ENCODE results near the gene CEP76.
A peak's percentile ranks its signal among the peaks of the same experiment; 100 is the strongest.
"Not testable (repeated sequence)": the region's sequence is repeated elsewhere in the genome, so short reads cannot be mapped to it uniquely, and the experiment has no call there.

The CEP76 gene

DNA sequence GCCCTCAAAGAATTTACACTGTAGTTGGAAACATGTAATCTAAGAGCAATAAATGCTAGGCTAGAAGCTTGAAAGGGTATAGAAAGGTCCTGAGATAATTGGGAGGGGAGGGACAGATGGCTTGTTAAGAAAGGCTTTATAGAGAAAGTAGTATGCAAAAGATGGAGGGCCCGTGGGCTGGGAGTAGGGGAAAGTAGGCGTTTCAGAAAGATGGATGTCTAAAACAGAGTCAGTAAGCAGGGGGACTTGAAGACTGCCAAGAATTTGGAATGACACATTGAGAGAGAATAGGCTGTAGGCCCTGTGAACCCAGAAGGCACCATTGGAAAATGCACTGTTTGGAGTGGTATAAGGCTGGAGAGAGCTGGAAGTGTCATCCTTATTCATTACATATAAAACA, 1.1 kb upstream of the CEP76 start:
- DNase-seq: peak; percentile 57

DNA sequence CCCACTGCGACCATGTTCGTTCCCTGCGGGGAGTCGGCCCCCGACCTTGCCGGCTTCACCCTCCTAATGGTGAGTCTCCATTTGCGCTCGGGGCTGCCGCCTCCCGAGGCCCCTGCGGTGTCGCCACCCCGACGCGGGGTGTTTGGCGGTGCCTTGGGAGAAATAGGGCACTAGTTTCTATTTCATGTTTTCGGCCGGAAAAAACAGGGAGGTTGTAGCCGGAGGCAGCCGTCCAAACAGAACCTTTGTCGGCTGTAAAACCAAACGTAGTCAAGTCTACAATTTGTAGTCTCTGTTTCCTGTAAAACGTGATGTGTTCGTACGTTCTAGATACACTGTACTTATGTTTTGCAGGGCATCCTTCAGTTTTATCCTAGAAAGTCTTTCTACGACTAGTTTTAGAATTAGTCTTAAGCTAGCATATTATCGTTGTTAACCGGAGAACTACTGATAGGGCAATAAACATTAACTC, 609 bp upstream of the CEP76 start:
- no peak for DNase-seq

DNA sequence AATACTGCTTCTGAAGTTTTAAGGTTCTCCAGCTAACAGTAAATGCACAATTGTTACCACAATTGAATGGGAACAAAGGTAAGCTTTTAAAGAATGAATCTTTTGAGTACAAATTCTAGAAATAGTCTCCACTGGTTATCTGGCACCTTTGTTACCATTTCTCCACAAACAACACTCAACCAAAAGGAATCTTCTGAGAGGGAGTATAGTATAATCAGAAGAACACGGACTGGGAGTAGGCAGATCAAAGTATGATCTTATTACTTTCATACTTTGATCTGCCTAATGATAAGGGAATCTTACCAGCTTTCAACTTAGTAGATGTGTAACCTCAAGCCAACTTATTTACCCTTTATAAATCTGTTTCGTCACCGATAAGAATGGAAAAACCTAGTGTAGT, 1.4 kb downstream of the CEP76 start:
- no peak for DNase-seq

DNA sequence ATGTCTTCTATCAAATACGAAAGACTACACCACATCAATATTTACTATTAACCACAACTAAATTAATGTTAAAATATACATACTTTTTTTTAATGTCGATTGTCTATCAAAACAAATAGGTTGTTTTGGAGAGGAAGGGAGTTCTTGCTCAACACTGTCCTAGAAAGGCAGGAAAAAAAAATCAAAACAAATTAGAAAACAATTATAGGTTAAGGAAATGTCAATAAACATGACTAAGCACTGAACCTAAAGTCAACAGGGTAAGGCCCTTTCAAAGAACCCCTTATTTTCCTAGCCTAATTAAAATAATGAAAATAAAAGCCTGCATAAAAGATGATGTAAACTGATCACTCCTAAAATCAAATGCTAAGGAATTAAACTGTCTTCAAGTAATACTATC, 2.8 kb downstream of the CEP76 start:
- no peak for DNase-seq

DNA sequence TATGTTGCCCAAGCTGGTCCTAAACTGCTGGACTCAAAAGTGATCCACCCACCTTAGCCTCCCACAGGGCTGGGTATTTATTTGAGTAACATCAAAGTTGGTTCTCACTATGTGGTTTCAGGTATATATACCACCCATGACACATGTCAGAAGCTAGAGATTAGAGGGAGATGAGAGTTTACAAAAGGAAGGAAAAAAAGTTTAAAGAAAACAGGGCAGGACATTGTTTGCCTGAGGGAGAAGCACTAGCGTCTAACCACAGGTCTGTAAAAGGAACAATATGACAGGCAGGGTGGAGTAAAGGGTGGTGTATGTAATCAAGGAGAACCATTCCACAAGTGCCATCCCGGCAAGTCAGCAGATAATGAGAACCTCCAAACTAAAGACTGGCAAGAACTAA, 8.5 kb downstream of the CEP76 start:
- DNase-seq: no peak

DNA sequence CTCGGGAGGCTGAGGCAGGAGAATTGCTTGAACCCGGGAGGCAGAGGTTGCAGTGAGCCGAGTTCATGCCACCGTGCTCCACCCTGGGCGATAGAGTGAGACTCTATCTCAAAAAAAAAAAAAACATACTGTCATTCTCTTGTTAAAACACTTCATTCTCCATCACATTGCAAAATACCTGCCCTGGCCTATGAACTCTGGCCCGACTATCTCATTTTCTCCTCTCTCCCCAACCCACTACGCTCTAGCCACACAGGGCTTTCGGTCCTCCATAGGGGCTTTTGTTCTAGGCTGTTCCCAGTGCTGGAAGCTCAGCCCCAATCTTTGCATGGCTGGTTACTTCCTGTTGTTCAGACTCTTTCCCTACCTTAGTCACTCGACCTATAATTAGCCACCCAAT, 10.3 kb downstream of the CEP76 start:
- DNase-seq: no peak

DNA sequence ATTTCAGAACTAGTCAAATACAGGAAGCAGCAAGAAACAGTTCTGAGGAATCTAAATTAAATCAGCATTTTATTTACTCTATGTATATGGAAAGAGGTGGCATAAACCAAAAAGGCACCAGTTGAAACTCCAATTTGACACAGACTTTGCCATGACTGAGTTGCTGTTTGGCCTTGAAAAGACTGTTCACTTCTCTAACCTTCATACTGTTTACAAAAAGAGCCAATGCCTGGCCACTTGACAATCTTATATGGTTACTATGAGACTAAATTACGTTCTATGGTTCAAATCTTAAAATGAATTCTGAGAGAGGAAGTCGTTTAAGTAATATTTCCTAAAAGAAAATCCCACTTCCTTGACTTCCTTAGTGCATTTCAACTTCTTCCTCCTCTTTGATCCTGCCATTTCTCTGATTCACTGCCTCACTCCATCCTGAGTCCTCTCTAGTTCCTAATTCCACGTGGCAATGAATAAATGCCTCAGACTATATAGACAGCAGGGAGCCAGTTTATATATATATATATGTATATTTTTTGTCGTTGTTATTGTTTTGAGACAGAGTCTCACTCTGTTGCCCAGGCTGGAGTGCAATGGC, 13.2 kb downstream of the CEP76 start:
- no peak for DNase-seq

DNA sequence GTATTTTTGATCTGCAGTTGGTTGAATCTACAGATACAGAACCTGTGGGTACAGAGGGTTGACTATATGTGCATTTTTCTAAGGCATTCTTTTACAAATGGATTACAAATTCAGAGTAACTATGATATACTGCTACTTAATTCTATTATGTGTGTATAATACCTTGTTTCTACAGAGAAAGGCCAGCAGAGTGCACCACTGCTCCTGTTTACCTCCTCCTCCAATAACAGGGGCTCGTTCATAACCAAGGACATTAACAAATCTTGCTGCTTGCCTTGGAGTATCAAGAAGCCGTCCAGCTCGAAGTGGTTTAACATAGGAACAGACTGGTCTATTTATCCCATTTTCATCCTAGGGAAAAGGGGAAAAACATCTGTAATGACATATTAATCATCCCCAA, 16.4 kb downstream of the CEP76 start:
- DNase-seq: peak; percentile 65

DNA sequence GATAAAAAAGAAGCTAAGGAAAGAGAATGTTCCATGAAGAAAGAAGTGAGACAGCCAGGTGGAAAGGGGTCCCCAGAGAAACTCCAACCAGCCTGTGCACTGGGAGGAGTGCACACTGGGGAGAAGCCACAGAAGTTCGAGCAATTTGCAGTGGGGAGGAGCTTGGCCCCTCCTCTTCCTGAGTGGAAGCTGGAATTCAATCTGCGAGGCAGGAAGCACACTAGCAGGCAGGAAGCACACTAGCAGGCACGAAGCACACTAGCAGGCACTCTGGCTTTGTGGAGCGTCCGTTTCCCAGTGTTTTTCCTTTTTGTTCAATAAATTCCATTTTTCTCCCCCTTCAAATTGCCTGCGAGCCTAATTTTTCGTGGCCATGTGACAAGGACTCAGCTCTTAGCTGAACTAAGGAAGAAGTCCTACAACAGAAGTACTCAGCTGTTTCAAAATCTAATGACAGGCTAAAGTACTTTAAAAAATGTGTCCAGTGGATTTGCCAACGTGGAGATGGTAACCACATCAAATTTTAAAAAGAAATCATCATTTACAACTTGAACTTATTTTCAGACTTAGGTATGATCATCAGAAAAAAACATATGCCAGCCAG, 23.2 kb downstream of the CEP76 start:
- DNase-seq: peak; percentile 63

DNA sequence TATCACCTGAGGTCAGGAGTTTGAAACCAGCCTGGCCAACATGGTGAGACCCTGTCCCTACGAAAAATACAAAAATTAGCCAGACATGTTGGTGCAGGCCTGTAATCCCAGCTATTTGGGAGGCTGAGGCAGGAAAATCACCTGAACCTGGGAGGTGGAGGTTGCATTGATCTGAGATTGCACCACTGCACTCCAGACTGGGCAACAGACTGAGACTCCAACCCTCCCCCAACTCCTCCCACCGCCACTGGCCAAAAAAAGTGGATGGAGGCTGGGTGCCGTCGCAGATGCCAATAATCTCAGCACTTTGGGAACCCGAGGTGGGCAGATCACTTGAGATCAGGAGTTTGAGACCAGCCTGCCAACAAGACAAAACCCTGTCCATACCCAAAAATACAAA, 34.5 kb downstream of the CEP76 start:
- no peak for DNase-seq

DNA sequence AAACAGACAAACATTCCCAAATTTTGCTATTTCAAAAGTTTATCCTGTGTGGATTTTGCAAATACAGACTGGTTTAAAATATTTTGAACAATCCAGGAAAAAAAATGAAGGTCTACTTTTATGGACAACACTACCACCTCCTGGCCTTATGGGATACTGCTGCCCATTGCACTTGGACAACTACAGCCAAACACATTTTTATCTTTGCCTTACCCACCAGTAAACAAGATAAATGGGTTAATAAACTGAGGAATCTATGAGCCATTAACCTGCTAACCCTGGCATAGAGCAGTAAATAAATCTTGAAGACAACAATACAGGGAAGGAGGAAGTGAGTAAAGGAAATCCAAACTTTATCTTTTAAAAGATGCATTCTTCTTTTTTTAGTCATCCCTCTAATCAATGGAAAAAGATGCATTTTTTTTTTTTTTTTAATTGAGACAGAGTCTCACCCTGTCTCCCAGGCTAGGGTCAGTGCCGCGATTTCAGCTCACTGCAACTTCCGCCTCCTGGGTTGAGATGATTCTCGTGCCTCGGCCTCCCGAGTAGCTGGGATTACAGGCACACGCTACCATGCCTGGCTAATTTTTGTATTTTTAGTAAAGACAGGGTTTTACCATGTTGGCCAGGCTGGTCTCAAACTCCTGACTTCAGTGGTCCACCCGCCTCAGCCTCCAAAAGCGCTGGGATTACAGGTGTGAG, 42.5 kb downstream of the CEP76 start:
- DNase-seq: peak; percentile 82

DNA sequence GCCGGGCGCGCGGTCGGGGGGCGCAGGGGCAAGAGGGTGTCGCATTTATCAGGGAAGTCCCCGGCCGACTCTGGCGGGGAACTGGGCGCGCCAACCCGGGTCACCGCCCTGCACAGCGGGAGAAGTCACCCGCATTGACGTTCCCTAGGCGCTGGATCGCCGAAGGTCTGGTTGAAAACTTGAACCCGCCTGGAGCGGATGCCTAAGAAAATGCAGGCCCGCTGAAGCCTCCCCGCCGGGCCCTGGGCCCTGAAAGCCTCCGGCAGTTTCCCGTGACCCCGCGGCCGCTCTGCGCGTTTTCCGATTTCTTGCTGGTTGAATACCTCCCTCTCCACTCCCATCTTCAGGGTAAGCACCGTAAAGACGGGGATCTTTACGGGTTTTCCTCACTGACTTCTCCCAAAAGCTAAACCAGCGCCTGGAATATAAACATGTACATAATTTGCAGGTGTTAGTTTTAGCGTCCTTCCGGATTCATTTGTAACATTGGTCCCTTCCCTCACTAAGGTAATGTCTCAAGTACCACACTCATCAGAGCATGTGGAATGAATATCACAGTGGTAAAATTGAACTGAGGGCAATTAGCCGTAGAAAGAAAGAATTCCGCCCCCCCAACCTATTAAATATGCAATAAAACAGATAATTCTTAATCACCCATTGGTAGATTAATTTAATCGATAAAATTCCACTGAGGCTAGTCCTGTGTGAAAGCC, 43.9 kb downstream of the CEP76 start:
- DNase-seq: peak; percentile 68

DNA sequence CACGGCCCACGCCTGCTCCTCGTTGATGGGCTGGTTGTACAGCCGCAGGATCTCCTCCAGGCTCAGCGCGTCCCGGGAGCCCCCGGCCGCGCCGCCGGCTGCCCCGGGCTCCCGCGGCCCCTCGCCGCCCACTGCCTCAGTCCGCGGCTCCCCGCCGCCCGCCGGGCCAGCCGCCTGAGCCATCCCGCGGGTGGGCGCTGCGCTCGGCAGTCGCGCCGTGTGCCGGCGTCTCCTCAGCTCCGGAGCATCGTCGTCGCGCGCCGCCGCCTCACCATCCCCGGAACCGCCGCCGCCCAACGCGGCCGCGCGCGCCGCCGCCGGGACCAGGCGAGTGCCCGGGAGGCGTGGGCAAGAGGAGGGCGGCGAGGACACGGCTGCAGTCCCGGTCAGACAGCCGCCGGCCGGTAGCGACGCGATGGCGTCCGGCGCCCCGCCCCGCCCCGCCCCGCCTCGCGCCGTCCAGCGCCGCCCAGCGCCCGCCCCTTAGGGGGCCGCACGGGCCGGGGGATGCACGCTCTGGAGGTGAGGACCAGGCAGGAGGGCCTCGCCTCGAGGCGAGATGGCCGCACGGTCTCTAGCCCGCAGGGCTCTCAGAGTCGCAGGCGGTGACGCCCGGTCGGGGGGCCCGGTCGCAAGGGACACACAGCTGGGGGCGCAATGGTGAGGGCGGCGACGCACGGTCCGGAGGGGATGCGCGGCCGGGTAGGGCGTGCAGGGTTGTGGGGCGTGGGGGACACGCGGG, 44.7 kb downstream of the CEP76 start, which contains the start of gene SPIRE1:
Gene SPIRE1 (minus strand): TSS at position 424 of the 742 bp plus-strand sequence. CDS start 241 bp downstream, at position 183.
- peak; percentile 68 for DNase-seq

DNA sequence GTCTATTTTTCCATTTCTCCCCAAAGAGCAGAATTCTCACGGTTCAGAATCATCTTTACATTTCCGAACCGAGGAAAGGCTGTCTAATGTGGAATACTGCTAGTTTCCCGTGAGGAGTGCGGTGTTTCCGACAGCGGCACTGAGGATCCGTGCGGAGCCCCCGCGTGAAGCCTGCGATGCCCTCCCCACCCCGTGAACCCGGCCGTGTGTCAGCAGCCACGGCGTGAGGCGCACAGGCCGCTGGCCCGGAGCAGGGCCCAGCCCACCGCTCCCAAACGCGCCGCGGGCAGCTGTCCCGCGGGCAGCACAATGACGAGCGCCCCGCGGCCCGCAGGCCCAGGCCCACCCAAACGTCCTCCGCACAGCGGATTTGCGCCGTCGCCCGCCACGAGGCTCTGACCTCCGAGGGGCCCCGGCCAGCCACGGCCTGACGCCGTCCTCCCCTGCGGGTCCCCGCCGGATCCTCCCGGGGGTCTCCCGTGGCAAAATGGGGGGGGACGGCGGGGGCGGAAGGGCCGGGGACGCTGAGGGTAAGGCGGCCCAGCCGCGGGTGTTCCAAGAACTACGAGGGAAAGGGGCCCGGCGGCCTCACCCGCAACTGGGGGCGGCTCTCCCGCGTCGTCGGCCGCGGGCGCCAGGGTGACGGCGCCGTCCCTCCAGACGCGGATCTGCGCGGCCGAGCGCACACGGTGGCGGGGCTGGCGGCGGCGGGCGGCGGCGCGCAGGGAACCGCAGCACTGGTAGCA, 45.4 kb downstream of the CEP76 start:
- peak; percentile 63 for DNase-seq

DNA sequence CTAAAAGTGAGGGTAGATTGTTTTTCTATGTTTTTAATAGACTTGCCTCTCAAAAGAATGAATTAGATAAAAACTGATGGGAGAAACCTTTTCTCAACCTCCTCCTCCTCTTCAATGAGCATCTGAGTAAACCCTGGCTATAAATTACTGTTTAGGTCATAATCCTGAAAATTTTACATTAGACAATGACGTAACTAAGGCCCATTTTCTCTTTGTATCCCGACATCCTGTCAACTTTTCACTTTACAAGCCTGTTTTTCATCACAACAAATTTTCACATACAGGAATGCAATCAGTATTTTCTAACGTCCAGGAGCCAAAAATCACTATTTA, 46.0 kb downstream of the CEP76 start:
- no peak for DNase-seq

DNA sequence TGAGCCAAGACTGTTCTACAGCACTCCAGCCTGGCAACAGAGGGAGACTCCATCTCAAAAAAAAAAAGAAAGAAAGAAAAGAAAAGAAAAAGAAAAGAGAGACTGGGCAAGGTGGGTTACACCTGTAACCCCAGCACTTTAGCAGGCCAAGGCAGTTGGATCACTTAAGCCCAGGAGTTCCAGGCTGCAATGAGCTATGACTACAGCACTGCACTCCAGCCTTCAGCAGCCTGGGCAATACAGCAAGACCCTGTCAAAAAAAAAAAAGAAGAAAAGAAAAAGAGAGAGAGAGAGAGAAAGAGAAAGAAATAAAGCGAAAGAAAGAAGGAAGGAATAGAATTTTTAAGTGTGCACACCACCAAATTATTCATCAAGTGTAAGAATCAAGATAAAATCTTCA, 47.6 kb downstream of the CEP76 start:
- no peak for DNase-seq

DNA sequence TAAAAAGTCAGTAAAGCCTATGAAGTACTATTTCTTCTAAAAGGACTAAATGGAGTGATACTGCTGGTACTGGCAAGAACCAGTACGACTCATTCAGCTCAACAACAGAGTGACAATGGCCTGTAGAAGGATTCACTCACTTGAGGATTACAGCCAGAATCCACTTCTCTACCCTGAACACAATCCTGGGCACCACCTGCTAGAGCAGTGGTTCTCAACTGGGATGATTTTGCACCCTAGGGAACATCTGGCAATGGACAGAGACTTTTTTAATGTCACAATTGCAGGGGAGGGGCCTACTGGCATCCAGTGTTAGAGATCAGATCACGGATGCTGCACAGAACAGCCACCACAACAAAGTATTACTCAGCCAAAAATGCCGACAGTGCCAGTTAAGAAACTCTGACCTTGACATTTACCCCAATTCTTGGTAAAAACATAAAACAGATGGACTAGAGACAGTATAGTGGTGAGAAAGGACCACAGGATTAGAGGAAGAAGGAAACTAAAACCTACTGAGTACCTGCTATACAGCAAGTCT, 49.6 kb downstream of the CEP76 start:
- peak; percentile 85 for DNase-seq

DNA sequence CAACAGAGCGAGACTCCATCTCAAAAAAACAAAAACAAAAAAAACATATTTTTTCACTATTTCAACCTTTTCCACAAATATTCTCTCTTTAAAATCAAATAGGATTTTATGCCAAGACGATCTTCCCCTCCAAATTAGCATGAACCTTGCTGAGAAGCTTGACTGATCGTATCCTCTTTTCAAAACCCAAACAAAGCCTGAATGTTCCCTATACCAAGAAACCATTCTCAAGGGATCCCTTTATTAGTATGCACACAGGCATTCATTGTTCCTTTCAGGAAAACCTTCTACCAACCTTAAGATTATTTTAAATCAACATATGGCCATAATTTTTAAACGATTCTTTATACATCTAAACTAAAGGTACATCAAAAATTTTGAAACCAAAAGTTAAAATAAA, 50.9 kb downstream of the CEP76 start:
- DNase-seq: no peak

DNA sequence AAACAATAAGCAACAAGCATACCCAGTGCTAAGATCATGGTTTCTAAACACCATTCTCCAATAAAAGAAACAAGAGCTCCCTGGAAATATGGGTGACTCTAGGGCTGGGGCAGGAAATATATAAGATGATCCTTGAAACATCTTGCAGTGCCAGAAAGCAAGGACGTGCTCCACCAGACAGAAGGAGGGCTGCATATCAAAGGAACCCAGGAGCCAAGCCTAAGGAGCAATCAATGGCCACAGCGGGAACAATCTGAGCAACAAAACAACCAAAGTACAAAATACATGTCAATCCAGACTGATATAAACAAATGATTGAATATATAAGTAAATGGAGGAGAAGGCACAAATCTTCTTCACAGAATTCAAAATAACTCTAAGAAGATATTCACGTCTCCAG, 54.8 kb downstream of the CEP76 start:
- no peak for DNase-seq

DNA sequence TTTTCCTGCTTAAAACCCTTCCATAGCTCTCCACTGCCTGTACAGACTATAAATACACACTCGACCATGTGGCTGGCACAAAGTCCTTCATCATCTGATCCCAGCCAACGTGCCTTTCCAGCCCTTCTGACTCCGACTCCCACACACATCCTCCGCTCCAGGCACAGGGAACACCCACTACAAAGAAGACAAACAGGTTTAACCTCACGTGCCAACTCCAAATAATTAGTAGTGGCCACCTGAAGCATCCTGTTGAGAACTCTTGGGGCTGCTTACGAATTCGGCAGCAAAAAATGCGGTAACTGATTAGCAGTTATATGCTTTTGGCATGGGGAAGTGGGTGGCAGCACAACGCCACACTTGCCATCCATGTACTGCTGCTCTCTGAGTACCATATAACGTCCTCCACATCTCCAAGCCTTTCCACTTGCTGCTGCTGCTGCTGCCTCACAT, 56.7 kb downstream of the CEP76 start:
- no peak for DNase-seq

DNA sequence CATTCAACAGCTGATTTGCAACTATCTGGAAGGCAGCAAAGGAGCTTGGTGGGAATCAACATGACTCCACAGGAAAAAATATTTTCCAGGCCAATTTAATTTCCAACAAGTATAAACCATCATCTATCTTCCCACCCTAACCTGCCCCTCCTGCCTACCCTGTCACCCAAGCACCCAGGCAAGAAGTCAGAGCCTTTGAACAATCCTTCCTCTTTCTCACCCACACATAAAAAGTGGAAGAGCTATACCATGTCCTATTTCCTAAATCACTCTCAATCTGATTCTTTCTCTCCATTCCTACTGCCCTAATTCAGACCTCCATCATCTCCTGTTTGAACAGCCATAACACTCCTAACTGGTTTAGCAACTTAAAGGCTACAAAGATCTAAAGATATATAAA, 57.3 kb downstream of the CEP76 start:
- DNase-seq: no peak

DNA sequence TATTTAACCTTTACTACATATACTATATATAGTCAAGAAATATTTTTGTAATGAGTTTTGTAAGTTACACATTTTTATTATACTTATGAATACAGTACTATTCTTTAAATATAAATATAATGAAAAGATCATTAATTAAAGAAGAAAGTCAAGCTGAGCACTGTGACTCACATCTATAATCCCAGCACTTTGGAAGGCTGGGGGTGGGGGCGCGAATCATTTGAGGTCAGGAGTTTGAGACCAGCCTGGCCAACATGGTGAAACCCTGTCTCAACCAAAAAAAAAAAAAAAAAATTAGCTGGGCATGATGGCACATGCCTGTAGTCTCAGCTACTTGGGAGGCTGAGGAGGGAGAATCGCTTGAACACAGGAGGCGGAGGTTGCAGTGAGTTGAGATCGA, 58.8 kb downstream of the CEP76 start:
- not testable (repeated sequence) for DNase-seq

Data from hematopoietic multipotent progenitor cell treated with erythropoietin and hydrocortisone succinate and interleukin-3 and kit ligand, for 4 days (in vitro differentiated cells).